GM12878 (cell line): ENCODE results near the gene FBXO8. TPM values are rescaled to one million over a fixed set of nuclear protein-coding genes. Genes with fewer than 3 reads are reported as not detected.

ENCODE experiments used
- ATAC-seq: fragments of 200-7000 bp; cut with Tn5 transposase; 3 replicates; pipeline ENCODE4 v1.9.1; 2020; ENCODE audit warnings: mild to moderate bottlenecking, moderate library complexity
- BruUV-seq: library from RNA; stranded (reverse); fragments of 400-500 nt; replicated peaks from 2 replicates; lab custom pipeline; 2021; lab: Mats Ljungman, UMichigan
- CTCF ChIA-PET: fragments of 300-600 bp; sonication (Branson Sonifier 250); formaldehyde crosslinking; extraction: SDS; loops from one replicate; lab custom pipeline; 2021; ENCODE audit warnings: inconsistent platforms; lab: Yijun Ruan, JAX
- POLR2A ChIA-PET: fragments of 350-600 bp; formaldehyde crosslinking; extraction: SDS; loops from one replicate; lab custom pipeline; 2021; ENCODE audit warnings: inconsistent platforms; lab: Charles Lee
- RAD21 ChIA-PET: fragments of 300-600 bp; sonication (Branson Sonifier 250); formaldehyde crosslinking; loops from one replicate; lab custom pipeline; 2023; ENCODE audit warnings: antibody characterized with exemption; ENCODE audit not compliant: unreplicated experiment; lab: Charles Lee
- SMC1A ChIA-PET: fragments of 300-600 bp; sonication (Branson Sonifier 250); formaldehyde crosslinking; loops from one replicate; lab custom pipeline; 2023; ENCODE audit not compliant: unreplicated experiment, uncharacterized antibody; lab: Charles Lee
- DNase-seq: peaks from one replicate; pipeline ENCODE4 v3.0.0-alpha.2; 2011; ENCODE audit warnings: low read depth, low spot score
- FAIRE-seq: peaks from 3 replicates; lab custom pipeline; 2011; peaks lifted over from hg19 to GRCh38; lab: Jason Lieb, UNC
- H2AFZ ChIP-seq: 2 replicates; pipeline ENCODE4 v1.6.0; 2011; ENCODE audit warnings: low read depth, low read length, control low read depth; ENCODE audit not compliant: control insufficient read depth
- H3K27ac ChIP-seq: 2 replicates; pipeline ENCODE4 v1.5.1; 2011; ENCODE audit warnings: control low read depth; ENCODE audit not compliant: control insufficient read depth, insufficient read depth
- H3K27me3 ChIP-seq, 2 experiments: replicated peaks in 1 of 2; 2 replicates each; pipeline versions ENCODE4 v1.6.0 to v1.6.1; 2011; ENCODE audit warnings: low read length in 1 of 2; ENCODE audit not compliant: control insufficient read depth in 2 of 2, insufficient read depth in 2 of 2
- H3K36me3 ChIP-seq, 2 experiments: 2 replicates each; pipeline ENCODE4 v1.5.1; 2011; ENCODE audit warnings: low read length in 1 of 2; ENCODE audit not compliant: control insufficient read depth in 2 of 2, insufficient read depth in 2 of 2
- H3K4me1 ChIP-seq: 2 replicates; pipeline ENCODE4 v1.6.1; 2011; ENCODE audit warnings: mild to moderate bottlenecking, low read length, moderate library complexity, mixed read lengths; ENCODE audit not compliant: control insufficient read depth, insufficient read depth
- H3K4me2 ChIP-seq: 2 replicates; pipeline ENCODE4 v1.6.0; 2011; ENCODE audit warnings: control low read depth; ENCODE audit not compliant: control insufficient read depth, insufficient read depth
- H3K4me3 ChIP-seq: fragments of 200-600 bp; sonication (generic); 2 replicates; pipeline ENCODE4 v1.5.1; 2016
- H3K79me2 ChIP-seq: 2 replicates; pipeline ENCODE4 v1.6.0; 2011; ENCODE audit warnings: low read length; ENCODE audit not compliant: control insufficient read depth, insufficient read depth
- H3K9ac ChIP-seq: 2 replicates; pipeline ENCODE4 v1.8.0; 2011; ENCODE audit warnings: low read length, control low read depth, mixed read lengths; ENCODE audit not compliant: control insufficient read depth, insufficient read depth
- H3K9me3 ChIP-seq: replicated peaks from 3 replicates; pipeline ENCODE4 v1.5.1; 2011; ENCODE audit warnings: mild to moderate bottlenecking, low read length; ENCODE audit not compliant: control insufficient read depth, insufficient read depth
- H4K20me1 ChIP-seq: 2 replicates; pipeline ENCODE4 v1.6.0; 2011; ENCODE audit not compliant: control insufficient read depth, insufficient read depth
- BMI1 ChIP-seq: fragments of 450-650 bp; IDR thresholded peaks from 2 replicates; pipeline ENCODE4 v1.6.1; 2016; ENCODE audit warnings: mild to moderate bottlenecking, moderate library complexity, borderline replicate concordance
- EP300 ChIP-seq, 2 experiments: fragments of 150-350 bp in 1 of 2; IDR thresholded peaks; 2 replicates each; pipeline ENCODE4 v1.6.1; 2011 to 2012; ENCODE audit warnings: low read depth in 2 of 2, low read length in 2 of 2, borderline replicate concordance in 1 of 2, improper control_type of control experiment in 1 of 2, inconsistent platforms in 1 of 2; ENCODE audit not compliant: control insufficient read depth in 1 of 2
- HDGF ChIP-seq: fragments of 450-650 bp; IDR thresholded peaks from 2 replicates; pipeline ENCODE4 v1.6.1; 2016; ENCODE audit warnings: antibody characterized with exemption
- KAT2A ChIP-seq: conservative IDR thresholded peaks from 2 replicates; pipeline ENCODE4 v1.6.1; 2011; ENCODE audit warnings: low read depth, low read length; ENCODE audit not compliant: control insufficient read depth
- MYB ChIP-seq: fragments of 150-350 bp; IDR thresholded peaks from 2 replicates; pipeline ENCODE4 v1.6.1; 2014; ENCODE audit warnings: mild to moderate bottlenecking, low read depth, low read length, borderline replicate concordance
- NR2C2 ChIP-seq: IDR thresholded peaks from 2 replicates; pipeline ENCODE4 v1.6.1; 2011; ENCODE audit warnings: borderline replicate concordance, low read depth; ENCODE audit not compliant: control insufficient read depth, insufficient read length
- WGBS: methylation state at CpG from one replicate; pipeline ENCODE4 v1.1.6; 2016; ENCODE audit warnings: low lambda C conversion rate; ENCODE audit not compliant: insufficient replicate concordance, insufficient coverage; ENCODE audit errors: missing lambda C conversion rate; 5-methylcytosine and 5-hydroxymethylcytosine counted together
- in situ Hi-C: fragments of 300-500 bp; cut with MboI; formaldehyde crosslinking; loops from 9 replicates; pipeline ENCODE4 v1.14.3; 2018; ENCODE audit warnings: mixed read lengths
- intact Hi-C: fragments of 100-400 bp; cut with micrococcal nuclease; formaldehyde crosslinking; loops from one replicate; pipeline ENCODE4 v1.14.2; 2022; ENCODE audit not compliant: unreplicated experiment
- polyA plus RNA-seq, 11 experiments: library from polyadenylated mRNA; depleted of rRNA in 4 of 11; unstranded in 6 of 11; stranded (reverse) in 5 of 11; fragments of >200 nt; fragmentation: Nextera tagmentation in 4 of 11; fragmentation: Illumina TruSeq in 1 of 11; extraction: Ambion mirVana in 4 of 11; extraction: Trizol in 1 of 11; gene quantifications; 1 replicate in 1 of 11; 2 replicates in 10 of 11; pipeline versions ENCODE4 v1.2.1 to v1.2.3, GENCODE V29; 2011 to 2016; ENCODE audit warnings: inconsistent platforms in 2 of 11, missing spikeins in 2 of 11, low read depth in 1 of 11
- total RNA-seq, 4 experiments: library from RNA; depleted of rRNA in 3 of 4; stranded (reverse); fragments of >200 nt in 3 of 4; fragmentation: Illumina TruSeq in 1 of 4; extraction: Trizol in 1 of 4; gene quantifications; 2 replicates each; pipeline versions ENCODE4 v1.2.1 to v1.2.3, GENCODE V29; 2013 to 2021
- TF ChIP-seq, protein P1 (sequence below): fragments of 450-650 bp; IDR thresholded peaks from 2 replicates; pipeline ENCODE4 v1.6.1; 2016; ENCODE audit warnings: mild to moderate bottlenecking

The FBXO8 gene
- total and polyA plus RNA-seq, 10 of the 15 experiments (the other 5 are each of a cell fraction or from before 2014, with no cell fraction given): 11.3 to 38.1 (median 16.8) TPM

DNA sequence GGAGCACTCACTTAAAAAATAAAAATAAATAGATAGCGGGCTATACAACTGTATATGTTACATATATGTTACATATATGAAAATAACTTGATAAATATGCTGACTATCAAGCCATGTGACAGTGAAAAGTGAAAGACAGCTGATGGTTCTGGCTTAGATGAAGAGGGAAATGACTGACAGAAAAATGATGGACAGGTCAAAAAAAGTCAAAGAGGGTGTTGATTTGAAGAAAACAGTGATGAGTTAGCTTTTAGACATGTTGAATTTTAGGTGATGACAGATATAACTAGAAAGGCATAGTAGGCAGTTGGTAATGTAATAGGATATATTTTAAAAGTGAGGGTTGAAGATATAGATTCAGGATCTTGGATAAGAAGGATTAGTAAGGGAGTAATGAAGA, 37.8 kb downstream of the FBXO8 start:
- Histone ChIP-seq H3K4me2 (no peak overlapping the region), H3K36me3 (no peaks in the 10 kb centered on the region), H3K9me3 (no peaks in the 10 kb centered on the region), H3K4me3 (no peak overlapping the region), H3K4me1 (no peaks in the 10 kb centered on the region), H3K27me3 (no peaks in the 10 kb centered on the region), H3K27ac (no peak overlapping the region), H4K20me1 (no peaks in the 10 kb centered on the region), H3K79me2 (no peaks in the 10 kb centered on the region), H2AFZ (no peak overlapping the region), H3K9ac (no peak overlapping the region)
- in situ Hi-C loops: no loop called here
- FAIRE-seq (no peak), ATAC-seq (no peak), DNase-seq (no peak)
- intact Hi-C loops: no loop called here
- SMC1A ChIA-PET: interaction anchor here (0.7 to 1.5 kb wide), 3 partner anchors 11 to 21 kb away, joined by 3 to 4 read pairs (median 3); no protein-coding TSS in a partner anchor
- RAD21 ChIA-PET: no interaction called here
- POLR2A ChIA-PET: no interaction called here
- no TSS peak for BruUV-seq
- WGBS: 100% methylated on average over 1 of the region's 1 CpG
- CTCF ChIA-PET: no interaction called here
- TF ChIP-seq NR2C2 (no peak), BMI1 (no peak)
- TF ChIP-seq, protein P1, sequence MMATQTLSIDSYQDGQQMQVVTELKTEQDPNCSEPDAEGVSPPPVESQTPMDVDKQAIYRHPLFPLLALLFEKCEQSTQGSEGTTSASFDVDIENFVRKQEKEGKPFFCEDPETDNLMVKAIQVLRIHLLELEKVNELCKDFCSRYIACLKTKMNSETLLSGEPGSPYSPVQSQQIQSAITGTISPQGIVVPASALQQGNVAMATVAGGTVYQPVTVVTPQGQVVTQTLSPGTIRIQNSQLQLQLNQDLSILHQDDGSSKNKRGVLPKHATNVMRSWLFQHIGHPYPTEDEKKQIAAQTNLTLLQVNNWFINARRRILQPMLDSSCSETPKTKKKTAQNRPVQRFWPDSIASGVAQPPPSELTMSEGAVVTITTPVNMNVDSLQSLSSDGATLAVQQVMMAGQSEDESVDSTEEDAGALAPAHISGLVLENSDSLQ: peak; percentile 55

- Histone ChIP-seq H3K27ac (no peak overlapping the region), H3K36me3 (no peaks in the 10 kb centered on the region), H3K9ac (no peak overlapping the region), H3K4me2 (no peak overlapping the region), H4K20me1 (no peaks in the 10 kb centered on the region), H2AFZ (no peak overlapping the region), H3K4me3 (no peak overlapping the region), H3K79me2 (no peaks in the 10 kb centered on the region), H3K9me3 (no peaks in the 10 kb centered on the region), H3K27me3 (no peaks in the 10 kb centered on the region), H3K4me1 (no peaks in the 10 kb centered on the region)
- TF ChIP-seq KAT2A (no peak), EP300 (IDR thresholded peaks at IDR 0.05; ENCODE audit: borderline replicate concordance in 1 of 2, control insufficient read depth in 1 of 2, low read depth in 2 of 2, low read length in 2 of 2) (no peak), HDGF (no peak), MYB (no peak)
- no TSS peak for BruUV-seq
- 0% methylated on average over 1 of the region's 1 CpG for WGBS
- peak; percentile 71 for ATAC-seq
- ChIA-PET RAD21 (no interaction called here), SMC1A (interaction anchor here (0.9 kb wide), 1 partner anchor 119 kb away, joined by 3 read pairs; no protein-coding TSS in a partner anchor), CTCF (interaction anchor here (1.0 kb wide), 1 partner anchor 21 kb away, joined by 3 read pairs; no protein-coding TSS in a partner anchor), POLR2A (interaction anchor here (0.8 kb wide), 1 partner anchor 40 kb away, joined by 3 read pairs; the partner anchor contains the start of gene CEP44)
- no peak for DNase-seq
- in situ Hi-C loops: no loop called here
- no peak for FAIRE-seq
- intact Hi-C loops: no loop called here
These were observed 39.0 kb downstream of the FBXO8 start for GRCh38 chr4:174244441-174244840.
